NB4 (cell line): Measurements from ENCODE around the gene C4BPA.

ENCODE experiments used
- CTCF ChIP-seq: IDR thresholded peaks from one replicate; pipeline ENCODE4 v1.5.1; 2012; ENCODE audit warnings: low read depth, low read length
- MAX ChIP-seq: IDR thresholded peaks from 2 replicates; pipeline ENCODE4 v1.6.1; 2011; ENCODE audit warnings: low read depth, low read length

DNA sequence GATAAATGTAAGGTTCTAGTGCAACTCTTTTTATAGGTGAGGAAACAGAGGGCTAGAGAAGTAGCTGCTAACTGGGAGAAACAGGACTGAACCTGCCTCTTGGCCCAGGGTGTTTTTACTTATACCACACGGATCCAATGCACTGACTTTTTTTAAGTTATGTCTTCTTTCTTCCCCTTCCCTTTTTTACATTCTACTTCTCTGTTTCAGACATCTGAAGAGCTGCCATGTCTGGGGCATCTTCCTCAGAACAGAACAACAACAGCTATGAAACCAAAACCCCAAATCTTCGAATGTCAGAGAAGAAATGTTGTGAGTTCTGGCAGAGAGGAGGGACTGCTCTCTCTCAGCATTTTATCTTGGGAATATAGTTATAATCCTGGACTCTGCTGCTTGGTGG lies 49.5 kb upstream of the C4BPA start:
- TF ChIP-seq MAX (no peak), CTCF (no peak)
